ENCODE measurements around the gene SYT2.
"Not testable (repeated sequence)": the region's sequence is repeated elsewhere in the genome, so short reads cannot be mapped to it uniquely, and the experiment has no call there.

The SYT2 gene

DNA sequence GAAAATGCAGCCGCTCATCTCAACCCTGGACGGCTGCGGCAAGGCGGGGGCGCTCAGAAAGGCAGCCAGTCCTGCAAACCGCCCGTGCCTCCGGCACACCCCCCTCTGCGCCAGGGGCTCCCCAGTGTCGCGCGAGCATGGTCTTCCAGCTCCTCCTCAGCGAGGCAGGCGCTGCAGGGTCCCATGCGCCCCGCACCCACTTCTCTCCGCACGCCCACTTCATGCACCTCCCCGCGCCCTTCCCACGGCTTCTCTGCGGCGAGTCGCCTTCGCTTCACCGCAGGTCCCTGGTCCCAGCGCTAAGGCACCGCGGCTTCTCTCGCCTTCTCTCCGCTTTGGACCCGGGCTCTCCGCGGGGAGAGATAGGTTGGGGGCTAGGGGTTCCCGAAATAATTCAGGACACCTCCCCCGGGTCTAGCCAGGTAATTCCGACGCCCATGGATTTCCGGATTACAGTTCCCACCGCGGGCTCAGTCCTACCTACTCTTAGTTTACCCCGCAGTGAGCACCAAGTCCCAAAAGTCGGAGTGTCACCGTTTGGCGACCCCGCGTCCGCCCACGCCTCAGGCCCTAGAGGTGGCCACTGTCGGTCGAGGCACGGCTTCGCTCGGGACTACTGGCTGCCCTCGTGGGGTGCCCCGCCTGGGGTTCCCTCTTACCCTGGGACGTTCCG, 67.5 kb downstream of the SYT2 start:
- peaks cover 48% of the 10 kb centered on the region for H3K4me1 ChIP-seq (ENCODE audit: insufficient read depth, low read length)

DNA sequence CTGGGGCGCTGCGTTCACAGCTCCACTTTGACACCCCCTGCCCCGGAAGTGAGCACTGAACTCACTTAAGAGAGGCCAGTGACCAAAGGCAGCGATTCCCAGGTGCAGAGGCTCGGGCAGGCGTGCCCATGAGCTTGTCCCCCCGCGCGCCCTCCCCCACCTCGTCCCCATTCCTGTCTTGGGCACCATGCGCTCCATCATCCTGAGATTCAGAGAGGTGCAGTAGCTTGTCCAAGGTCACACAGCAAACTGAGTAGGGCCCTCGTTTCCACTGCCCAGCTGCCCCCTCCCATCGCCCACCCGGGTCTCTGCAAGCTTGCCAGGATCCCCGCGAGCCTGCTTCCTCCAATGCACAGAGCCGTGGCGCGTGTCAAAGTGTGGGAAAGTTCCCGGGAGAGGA, 68.0 kb downstream of the SYT2 start:
- H2AFZ ChIP-seq (ENCODE audit: low read depth, low read length): no peak overlapping the region
- H3K9me3 ChIP-seq (ENCODE audit: low read length): no peaks in the 10 kb centered on the region
- H3K4me3 ChIP-seq (ENCODE audit: low read length): no peak overlapping the region
- H3K27me3 ChIP-seq (ENCODE audit: insufficient read depth, low read length): peaks cover 56% of the 10 kb centered on the region
- H3K36me3 ChIP-seq (ENCODE audit: insufficient read depth, low read length): no peaks in the 10 kb centered on the region
- H3K4me1 ChIP-seq (ENCODE audit: insufficient read depth, low read length): peaks cover 53% of the 10 kb centered on the region

More for the DNA sequence above, 67.5 kb downstream of the SYT2 start:
- no peaks in the 10 kb centered on the region for H3K9me3 ChIP-seq (ENCODE audit: low read length)
- peak overlapping the region; percentile 37 for H3K4me3 ChIP-seq (ENCODE audit: low read length)
- H3K27me3 ChIP-seq (ENCODE audit: insufficient read depth, low read length): peaks cover 61% of the 10 kb centered on the region
- no peaks in the 10 kb centered on the region for H3K36me3 ChIP-seq (ENCODE audit: insufficient read depth, low read length)
- H2AFZ ChIP-seq (ENCODE audit: low read depth, low read length): no peak overlapping the region

DNA sequence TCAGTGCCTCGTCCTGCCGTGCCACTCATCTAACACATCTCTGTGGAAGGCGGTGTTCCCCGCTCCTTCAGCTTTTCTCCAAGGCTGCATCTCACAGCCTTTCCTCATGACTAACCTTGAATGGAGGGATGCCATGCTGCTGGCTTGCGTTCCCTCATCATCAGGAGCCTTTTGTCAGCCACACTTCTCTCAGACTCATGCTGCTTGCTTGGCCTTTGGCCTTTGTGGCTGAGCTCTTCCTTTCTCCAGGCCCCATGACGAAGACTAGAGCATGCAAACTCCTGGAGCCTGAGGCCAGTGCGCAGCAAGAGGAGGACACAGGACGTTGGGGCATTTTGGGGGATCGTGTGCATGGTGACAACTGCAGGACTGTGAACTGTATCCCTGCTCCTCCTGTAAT, 70.8 kb downstream of the SYT2 start:
- Histone ChIP-seq H3K36me3 (ENCODE audit: insufficient read depth, low read length) (no peaks in the 10 kb centered on the region), H3K9me3 (ENCODE audit: low read length) (no peaks in the 10 kb centered on the region), H3K4me3 (ENCODE audit: low read length) (no peak overlapping the region), H3K4me1 (ENCODE audit: insufficient read depth, low read length) (peaks cover 55% of the 10 kb centered on the region), H3K27me3 (ENCODE audit: insufficient read depth, low read length) (peaks cover 29% of the 10 kb centered on the region), H2AFZ (ENCODE audit: low read depth, low read length) (no peak overlapping the region)

DNA sequence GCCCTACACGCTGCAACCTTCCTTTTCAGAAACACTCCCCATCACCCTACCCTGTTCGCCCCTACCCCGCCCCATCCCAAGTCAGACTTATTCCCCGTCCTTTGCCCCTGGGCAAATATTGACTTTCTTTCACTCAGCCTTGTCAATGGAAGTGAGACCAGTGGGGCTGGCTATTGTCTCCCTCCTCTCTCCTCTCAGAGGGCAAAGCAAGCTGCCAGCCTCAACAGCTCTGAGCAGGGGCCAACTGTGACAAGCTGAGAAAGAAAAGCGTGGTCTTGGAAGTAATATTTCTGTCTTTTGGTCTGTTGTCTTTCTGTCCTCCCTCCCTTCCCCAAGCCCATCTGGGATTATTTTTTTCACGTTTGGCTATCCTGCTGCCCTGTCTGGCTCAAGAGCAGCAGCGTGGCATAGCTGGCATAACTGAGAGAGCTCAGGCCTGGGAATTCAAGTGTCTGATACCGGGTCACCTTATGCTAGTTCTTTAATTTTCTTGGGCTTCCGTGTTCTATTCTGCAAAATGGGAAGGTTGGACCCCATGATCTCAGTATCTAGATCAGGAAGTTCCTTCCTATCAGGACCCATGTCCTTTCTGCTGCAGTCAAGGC, 71.5 kb downstream of the SYT2 start:
- peak overlapping the region; percentile 7 for H2AFZ ChIP-seq (ENCODE audit: low read depth, low read length)
- peaks cover 48% of the 10 kb centered on the region for H3K4me1 ChIP-seq (ENCODE audit: insufficient read depth, low read length)
- not testable (repeated sequence) for H3K4me3 ChIP-seq (ENCODE audit: low read length); H3K9me3 ChIP-seq (ENCODE audit: low read length); H3K36me3 ChIP-seq (ENCODE audit: insufficient read depth, low read length)
- H3K27me3 ChIP-seq (ENCODE audit: insufficient read depth, low read length): peaks cover 22% of the 10 kb centered on the region

DNA sequence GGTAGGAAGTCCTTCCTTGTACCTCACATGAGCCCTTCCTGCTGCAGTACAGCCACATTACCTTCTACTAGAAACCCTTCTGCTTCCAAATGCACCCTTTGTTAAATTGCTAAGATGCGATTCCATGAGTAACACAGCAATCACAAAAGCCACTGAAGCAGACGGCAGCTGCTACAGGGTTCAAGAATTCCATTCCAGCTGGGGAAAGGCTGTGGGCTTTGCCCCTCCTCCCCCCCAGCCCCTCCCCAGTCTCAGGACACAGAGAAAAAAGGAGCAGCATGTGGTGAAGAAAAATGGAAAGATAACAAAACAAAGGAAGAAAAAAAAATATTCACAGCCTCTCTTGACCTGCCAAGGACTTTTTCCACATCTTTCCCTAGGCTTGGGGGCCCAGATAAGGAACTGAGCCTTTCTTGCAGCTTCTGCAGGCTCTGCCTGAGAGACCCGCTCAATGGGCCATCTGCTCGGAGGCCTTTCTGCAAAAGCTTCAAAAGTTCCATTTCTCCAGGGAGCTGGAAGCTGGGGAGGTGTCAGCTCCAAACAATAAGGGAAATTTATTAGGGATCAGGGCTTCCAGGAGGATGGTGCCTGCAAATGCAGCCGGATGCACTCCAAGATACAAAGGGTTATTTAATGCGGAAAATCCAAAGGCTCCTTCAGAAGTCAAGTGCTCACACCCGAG, 72.1 kb downstream of the SYT2 start:
- peaks cover 18% of the 10 kb centered on the region for H3K27me3 ChIP-seq (ENCODE audit: insufficient read depth, low read length)
- H3K36me3 ChIP-seq (ENCODE audit: insufficient read depth, low read length): no peaks in the 10 kb centered on the region
- peak overlapping the region; percentile 9 for H3K4me3 ChIP-seq (ENCODE audit: low read length)
- H3K4me1 ChIP-seq (ENCODE audit: insufficient read depth, low read length): peaks cover 44% of the 10 kb centered on the region
- H2AFZ ChIP-seq (ENCODE audit: low read depth, low read length): peak overlapping the region; percentile 7
- H3K9me3 ChIP-seq (ENCODE audit: low read length): no peaks in the 10 kb centered on the region

DNA sequence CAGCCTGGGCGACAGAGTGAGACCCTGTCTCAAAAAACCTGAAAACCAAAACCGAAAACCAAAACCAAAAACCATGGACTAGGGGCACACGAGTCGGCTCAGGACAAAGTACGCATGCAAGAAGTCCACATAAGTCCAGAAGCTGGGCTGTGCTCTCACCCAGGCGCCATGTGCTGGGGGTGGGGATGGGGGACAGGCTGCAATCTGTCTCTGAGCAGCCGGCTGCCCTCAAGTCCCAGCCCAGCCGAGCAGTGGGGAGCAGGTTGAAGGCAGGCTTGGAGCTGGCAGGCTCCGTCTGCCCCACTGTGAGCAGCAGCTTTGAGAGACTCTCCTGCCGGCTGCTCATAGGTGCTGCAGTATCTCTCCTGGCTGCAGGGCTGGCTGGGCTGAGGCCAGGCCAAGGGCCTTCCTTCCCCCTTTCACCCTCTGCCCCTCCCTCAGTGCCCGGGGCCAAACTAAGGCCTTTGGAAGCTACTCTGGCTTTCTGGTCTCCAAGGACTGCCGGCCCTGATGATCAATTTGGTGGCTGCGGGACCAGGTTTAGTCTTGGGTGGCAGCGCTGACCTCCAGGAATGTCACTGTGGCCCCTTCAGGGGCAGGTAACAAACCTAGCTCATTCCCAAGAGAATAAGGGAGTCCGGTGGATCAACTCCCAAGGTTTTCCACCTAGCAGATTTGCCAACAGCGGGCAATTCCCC, 72.8 kb downstream of the SYT2 start:
- Histone ChIP-seq H3K27me3 (ENCODE audit: insufficient read depth, low read length) (peaks cover 12% of the 10 kb centered on the region), H3K4me1 (ENCODE audit: insufficient read depth, low read length) (peaks cover 38% of the 10 kb centered on the region)
- H3K4me3 ChIP-seq (ENCODE audit: low read length); H3K9me3 ChIP-seq (ENCODE audit: low read length); H3K36me3 ChIP-seq (ENCODE audit: insufficient read depth, low read length); H2AFZ ChIP-seq (ENCODE audit: low read depth, low read length): not testable (repeated sequence)

DNA sequence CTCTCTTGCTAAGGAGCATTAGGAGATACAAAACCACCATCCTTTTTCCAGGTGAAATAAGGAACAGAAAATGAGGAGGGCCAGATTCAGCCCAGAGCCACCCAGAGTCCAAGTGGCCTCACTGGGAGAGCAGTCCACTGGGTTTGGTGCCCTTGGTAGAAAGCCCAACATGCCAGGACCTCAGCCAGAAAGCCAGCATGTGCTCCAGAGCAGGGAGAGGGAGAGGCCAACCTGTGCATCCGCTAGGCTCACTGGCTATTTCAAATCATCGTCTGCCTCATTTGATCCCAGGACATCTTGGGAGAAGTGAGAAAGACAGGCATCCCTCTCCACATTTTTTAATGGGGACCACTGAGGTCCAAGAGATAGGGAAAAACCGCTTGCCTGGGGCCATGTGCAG, 74.1 kb downstream of the SYT2 start:
- not testable (repeated sequence) for H2AFZ ChIP-seq (ENCODE audit: low read depth, low read length); H3K27me3 ChIP-seq (ENCODE audit: insufficient read depth, low read length); H3K4me3 ChIP-seq (ENCODE audit: low read length); H3K9me3 ChIP-seq (ENCODE audit: low read length); H3K36me3 ChIP-seq (ENCODE audit: insufficient read depth, low read length)
- H3K4me1 ChIP-seq (ENCODE audit: insufficient read depth, low read length): peaks cover 33% of the 10 kb centered on the region

DNA sequence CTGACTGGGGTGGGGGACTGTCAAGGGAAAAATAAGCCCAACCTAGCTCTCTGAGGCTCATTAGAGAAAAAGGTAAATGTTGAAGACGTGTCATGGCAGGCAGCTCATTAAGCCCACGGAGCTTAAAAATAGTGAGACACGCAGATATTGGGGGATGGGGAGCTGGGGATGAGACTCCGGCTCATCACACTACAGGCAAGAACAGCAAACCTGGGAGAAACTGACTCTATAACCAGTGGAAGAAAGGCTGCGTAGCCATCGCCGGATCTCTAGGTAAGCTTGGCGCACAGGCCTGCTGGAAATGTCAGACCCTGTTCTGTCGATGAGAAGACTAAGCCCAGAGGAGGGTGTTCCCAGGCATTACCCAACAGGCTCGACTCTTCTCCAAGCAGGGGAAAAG, 78.0 kb downstream of the SYT2 start:
- Histone ChIP-seq H3K4me3 (ENCODE audit: low read length) (no peak overlapping the region), H3K4me1 (ENCODE audit: insufficient read depth, low read length) (peaks cover 3% of the 10 kb centered on the region), H3K36me3 (ENCODE audit: insufficient read depth, low read length) (no peaks in the 10 kb centered on the region), H2AFZ (ENCODE audit: low read depth, low read length) (no peak overlapping the region), H3K9me3 (ENCODE audit: low read length) (no peaks in the 10 kb centered on the region), H3K27me3 (ENCODE audit: insufficient read depth, low read length) (peaks cover 2% of the 10 kb centered on the region)

DNA sequence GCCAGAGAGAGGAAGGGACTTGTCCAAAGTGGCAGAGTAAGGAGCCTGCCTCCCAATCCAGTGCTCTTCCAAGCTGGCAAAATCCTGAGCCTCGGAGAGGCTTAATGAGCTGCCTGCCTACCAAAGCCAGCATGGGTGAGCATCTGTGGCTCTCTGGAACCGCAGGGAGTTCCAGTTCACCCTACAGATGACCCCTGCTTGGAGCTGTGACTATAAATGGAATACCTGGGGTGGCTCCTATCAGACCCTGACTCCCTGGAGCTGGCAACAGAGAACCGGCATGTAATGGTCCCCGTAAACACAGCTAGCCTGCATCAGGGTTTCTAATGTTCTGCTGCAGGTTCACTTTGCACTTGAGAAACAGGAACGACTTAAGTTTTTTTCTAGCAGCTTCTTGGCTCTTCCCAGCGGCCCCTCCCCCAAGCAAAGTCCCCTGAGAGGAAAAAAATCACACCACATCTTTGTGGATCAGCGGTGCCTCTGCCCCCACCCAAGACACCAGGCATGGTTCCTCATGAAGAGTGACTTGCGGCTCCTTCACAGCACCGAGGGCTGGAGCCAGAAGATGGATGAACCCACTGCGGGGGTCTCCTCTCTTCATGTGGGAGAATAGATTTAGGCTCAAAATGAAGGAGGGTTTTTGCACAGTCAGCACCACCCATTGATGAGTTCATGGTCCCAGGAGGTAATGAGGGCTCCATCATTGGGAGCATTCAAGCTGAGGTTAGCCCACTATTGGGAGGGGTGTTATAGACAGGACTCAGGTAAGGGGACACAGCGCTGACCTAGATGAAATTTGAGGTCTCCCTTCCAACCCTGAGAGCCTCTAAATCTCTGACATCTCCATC, 79.0 kb downstream of the SYT2 start:
- no peaks in the 10 kb centered on the region for H3K36me3 ChIP-seq (ENCODE audit: insufficient read depth, low read length)
- no peak overlapping the region for H3K4me3 ChIP-seq (ENCODE audit: low read length)
- no peaks in the 10 kb centered on the region for H3K9me3 ChIP-seq (ENCODE audit: low read length)
- H2AFZ ChIP-seq (ENCODE audit: low read depth, low read length): no peak overlapping the region
- peaks cover 2% of the 10 kb centered on the region for H3K27me3 ChIP-seq (ENCODE audit: insufficient read depth, low read length)
- no peaks in the 10 kb centered on the region for H3K4me1 ChIP-seq (ENCODE audit: insufficient read depth, low read length)

DNA sequence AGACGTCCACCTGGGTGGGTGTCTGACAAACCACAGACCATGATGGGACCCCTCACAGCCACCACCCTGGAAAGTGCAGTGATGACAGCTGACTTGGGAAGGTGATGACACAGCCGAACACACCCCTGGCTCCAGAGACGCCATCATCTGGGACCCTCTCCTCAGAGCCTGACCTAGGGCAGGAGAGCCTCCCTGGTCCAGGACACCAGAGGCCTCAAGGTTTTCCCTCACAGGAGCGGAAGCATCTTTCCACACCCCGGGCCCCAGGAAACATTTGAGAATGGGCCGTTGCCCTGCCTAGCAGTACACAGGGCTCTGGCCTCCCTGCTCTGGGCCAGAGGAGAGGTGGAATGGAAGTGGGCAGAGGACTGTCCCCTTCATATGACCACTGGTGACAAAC, 79.7 kb downstream of the SYT2 start:
- no peaks in the 10 kb centered on the region for H3K9me3 ChIP-seq (ENCODE audit: low read length)
- H2AFZ ChIP-seq (ENCODE audit: low read depth, low read length): no peak overlapping the region
- H3K27me3 ChIP-seq (ENCODE audit: insufficient read depth, low read length): peaks cover 2% of the 10 kb centered on the region
- H3K4me3 ChIP-seq (ENCODE audit: low read length): no peak overlapping the region
- H3K36me3 ChIP-seq (ENCODE audit: insufficient read depth, low read length): no peaks in the 10 kb centered on the region
- H3K4me1 ChIP-seq (ENCODE audit: insufficient read depth, low read length): no peaks in the 10 kb centered on the region

DNA sequence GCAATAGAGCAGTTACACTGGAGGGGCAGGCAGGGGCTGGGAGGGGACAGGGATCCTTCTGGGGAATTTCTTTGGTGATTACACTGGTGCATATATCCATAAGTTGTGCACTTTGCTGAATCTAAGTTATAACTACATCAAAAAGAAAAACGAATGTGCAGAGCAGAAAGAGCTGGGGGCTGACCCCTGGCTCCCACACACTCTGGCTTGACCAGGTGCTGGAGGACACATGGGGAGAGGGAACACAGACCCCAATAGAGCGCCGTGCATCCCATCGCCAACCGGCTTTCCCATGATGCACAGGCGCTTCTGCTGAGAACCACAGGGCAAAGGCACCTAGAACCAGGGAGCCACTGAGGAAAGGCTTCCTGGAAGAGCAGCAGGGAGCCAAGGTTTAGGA, 80.2 kb downstream of the SYT2 start:
- H3K36me3 ChIP-seq (ENCODE audit: insufficient read depth, low read length); H3K4me3 ChIP-seq (ENCODE audit: low read length); H3K27me3 ChIP-seq (ENCODE audit: insufficient read depth, low read length): not testable (repeated sequence)

DNA sequence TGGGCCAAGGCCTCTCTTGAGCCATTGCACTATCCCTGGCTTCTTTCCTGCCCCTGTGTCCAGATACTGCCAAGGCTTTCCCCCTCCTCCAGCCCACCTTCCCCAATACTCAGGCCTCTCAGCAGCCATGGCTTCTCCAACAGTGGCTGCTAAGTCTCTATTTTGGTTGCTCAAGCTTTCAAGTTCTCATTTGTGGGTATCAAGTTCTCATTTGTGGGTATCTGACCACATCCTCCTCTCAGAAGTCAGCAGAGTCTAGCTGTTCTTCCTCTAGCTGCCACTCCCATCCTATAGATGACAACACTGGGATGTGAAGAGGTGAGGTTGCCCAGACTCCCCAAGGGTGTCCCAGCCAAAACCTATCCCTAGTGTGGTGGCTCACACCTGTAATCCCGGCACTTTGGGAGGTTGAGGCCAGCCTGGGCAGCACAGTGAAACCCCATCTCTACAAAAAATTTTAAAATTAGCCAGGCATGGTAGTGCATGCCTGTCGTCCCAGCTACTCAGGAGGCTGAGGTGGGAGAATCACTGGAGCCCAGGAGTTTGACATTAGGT, 80.9 kb downstream of the SYT2 start:
- not testable (repeated sequence) for H2AFZ ChIP-seq (ENCODE audit: low read depth, low read length); H3K27me3 ChIP-seq (ENCODE audit: insufficient read depth, low read length); H3K9me3 ChIP-seq (ENCODE audit: low read length); H3K4me3 ChIP-seq (ENCODE audit: low read length); H3K36me3 ChIP-seq (ENCODE audit: insufficient read depth, low read length); H3K4me1 ChIP-seq (ENCODE audit: insufficient read depth, low read length)

More for the DNA sequence above, 80.2 kb downstream of the SYT2 start:
- not testable (repeated sequence) for H3K4me1 ChIP-seq (ENCODE audit: insufficient read depth, low read length); H3K9me3 ChIP-seq (ENCODE audit: low read length); H2AFZ ChIP-seq (ENCODE audit: low read depth, low read length)

Measured in neuron (in vitro differentiated cells).